ENCODE measurements around the gene CCNF. TPM values are rescaled to one million over a fixed set of nuclear protein-coding genes. Genes with fewer than 3 reads are reported as not detected.

CCNF gene
- total and polyA plus RNA-seq, 2 of the 8 experiments (the other 6 are each of a cell fraction or from before 2014, with no cell fraction given) = 15.4 to 54.3 TPM

GRCh38 chr16:2497695-2498484 lies 68.6 kb downstream of the CCNF start:
- H3K4ac ChIP-seq (replicated peaks; ENCODE audit: insufficient read length, low read depth, low read length) = no peak overlapping the region
- no peak overlapping the region for H3K4me3 ChIP-seq (ENCODE audit: extremely low read depth in 1 of 4, insufficient read depth in 2 of 4, low read depth in 3 of 4, low read length in 4 of 4)
- no peak overlapping the region for H2BK15ac ChIP-seq (ENCODE audit: low read length)
- FAIRE-seq (no peak), DNase-seq (ENCODE audit: low read depth in 1 of 2, low spot score in 2 of 2) (no peak)
- no peaks in the 10 kb centered on the region for H3K79me2 ChIP-seq (ENCODE audit: control insufficient read depth in 1 of 2, insufficient read depth in 2 of 2, low read length in 2 of 2)
- no peak overlapping the region for H2AFZ ChIP-seq (ENCODE audit: low read length)
- no peak overlapping the region for H4K91ac ChIP-seq (replicated peaks; ENCODE audit: insufficient read length, low read length)
- WGBS, 2 experiments (ENCODE audit: extremely low coverage in 1 of 2, insufficient coverage in 1 of 2, insufficient read length in 1 of 2, insufficient replicate concordance in 2 of 2, low coverage in 1 of 2, low lambda C conversion rate in 2 of 2, missing lambda C conversion rate in 1 of 2) = 94% methylated on average over 26 of the region's 26 CpGs; no CpG with 5 or more reads in 1 of the 2 experiments
- no peak overlapping the region for H2BK120ac ChIP-seq (replicated peaks; ENCODE audit: low read depth, low read length)
- no peak overlapping the region for H3K18ac ChIP-seq (ENCODE audit: extremely low read depth, low read length)
- peaks cover 0 to 16% (median 9%) of the 10 kb centered on the region in 4 experiments; a peak in 6 of 7 replicates for H3K4me1 ChIP-seq (replicated peaks in 1 of 4; ENCODE audit: control insufficient read depth in 3 of 4, insufficient read depth in 4 of 4, low read length in 3 of 4)
- no peaks in the 10 kb centered on the region; a peak in 1 of 7 replicates for H3K27me3 ChIP-seq (replicated peaks in 1 of 4; ENCODE audit: control insufficient read depth in 3 of 4, extremely low read depth in 1 of 4, insufficient read depth in 3 of 4, low read length in 3 of 4)
- no peaks in the 10 kb centered on the region for H3K23me2 ChIP-seq (ENCODE audit: low read depth, low read length)
- H3K9ac ChIP-seq (replicated peaks in 1 of 4; ENCODE audit: extremely low read depth in 1 of 4, low read depth in 3 of 4, low read length in 3 of 4) = no peak overlapping the region
- H3K27ac ChIP-seq (ENCODE audit: low read depth, low read length) = no peak overlapping the region
- no peak overlapping the region for H3K4me2 ChIP-seq (ENCODE audit: insufficient read depth in 1 of 2, low read depth in 2 of 2, low read length in 2 of 2)
- peak overlapping the region; percentile 21; the same call in 1 of the 2 replicates for H4K8ac ChIP-seq (ENCODE audit: extremely low read depth, insufficient read depth, low read length)
- H3K36me3 ChIP-seq (ENCODE audit: control insufficient read depth in 2 of 4, insufficient read depth in 4 of 4, low read length in 3 of 4) = peaks cover 0 to 15% (median 4%) of the 10 kb centered on the region in 4 experiments; a peak in 4 of 8 replicates
- ChIA-PET POLR2A (ENCODE audit: partially characterized antibody) (interaction anchor here (1.6 to 2.1 kb wide), 2 partner anchors 16 to 275 kb away, joined by 3 to 5 read pairs; partner anchors contain the start of gene ATP6V0C), CTCF (ENCODE audit: partially characterized antibody) (interaction anchor here (0.5 to 1.3 kb wide), 7 partner anchors 8 to 248 kb away, joined by 3 to 4 read pairs (median 3); partner anchors contain the start of gene ECI1)
- H2BK20ac ChIP-seq (ENCODE audit: low read length) = no peak overlapping the region
- H3K56ac ChIP-seq (replicated peaks; ENCODE audit: insufficient read length, low read depth, low read length) = no peak overlapping the region
- H4K5ac ChIP-seq (ENCODE audit: insufficient read length, low read depth, low read length) = no peak overlapping the region
- H2BK5ac ChIP-seq (ENCODE audit: low read depth, low read length) = no peak overlapping the region
- H3K9me3 ChIP-seq (ENCODE audit: insufficient read depth in 2 of 2, low read depth in 1 of 2, low read length in 1 of 2) = no peaks in the 10 kb centered on the region
- H3K79me1 ChIP-seq (ENCODE audit: low read depth, low read length) = no peaks in the 10 kb centered on the region; the same call in 1 of the 2 replicates
- H2AK5ac ChIP-seq (ENCODE audit: low read depth, low read length) = no peak overlapping the region
- no peak overlapping the region for H3K23ac ChIP-seq (ENCODE audit: insufficient read length)
- no peak overlapping the region for H2BK12ac ChIP-seq (ENCODE audit: low read depth, low read length)
- H4K20me1 ChIP-seq (replicated peaks in 1 of 2; ENCODE audit: control insufficient read depth in 1 of 2, insufficient read depth in 2 of 2, low read length in 2 of 2) = peaks cover 2 to 6% of the 10 kb centered on the region in 2 experiments
- H3K14ac ChIP-seq (ENCODE audit: insufficient read length) = no peak overlapping the region
- TF ChIP-seq CHD1 (IDR thresholded peaks at IDR 0.05; ENCODE audit: low read depth, low read length) (no peak), CEBPB (IDR thresholded peaks at IDR 0.05; ENCODE audit: low read depth, low read length) (no peak)
